ENCODE results near the gene SVEP1.
"Not testable (repeated sequence)": the region's sequence is repeated elsewhere in the genome, so short reads cannot be mapped to it uniquely, and the experiment has no call there.

Gene SVEP1

GRCh38 chr9:110559869-110560268 is 19.7 kb downstream of the SVEP1 start:
- H3K4me1 ChIP-seq (ENCODE audit: control insufficient read depth, insufficient read depth, low read length, poor library complexity, severe bottlenecking), result no peaks in the 10 kb centered on the region
- no peak overlapping the region for H3K27ac ChIP-seq (ENCODE audit: insufficient read depth, low read length, poor library complexity, severe bottlenecking)
- no peak for DNase-seq
- H3K9me3 ChIP-seq (ENCODE audit: control insufficient read depth, low read length), result no peaks in the 10 kb centered on the region
- H3K36me3 ChIP-seq (ENCODE audit: control insufficient read depth, insufficient read depth, low read length), result no peaks in the 10 kb centered on the region
- no peak overlapping the region for H3K4me3 ChIP-seq (ENCODE audit: insufficient read depth, low read depth, low read length, poor library complexity, severe bottlenecking)
- H3K27me3 ChIP-seq (replicated peaks; ENCODE audit: control insufficient read depth, insufficient read depth, low read length, poor library complexity, severe bottlenecking), result no peaks in the 10 kb centered on the region

- Histone ChIP-seq H3K4me1 (ENCODE audit: control insufficient read depth, insufficient read depth, low read length, poor library complexity, severe bottlenecking) (no peaks in the 10 kb centered on the region), H3K36me3 (ENCODE audit: control insufficient read depth, insufficient read depth, low read length) (no peaks in the 10 kb centered on the region), H3K9me3 (ENCODE audit: control insufficient read depth, low read length) (no peaks in the 10 kb centered on the region), H3K4me3 (ENCODE audit: insufficient read depth, low read depth, low read length, poor library complexity, severe bottlenecking) (no peak overlapping the region), H3K27me3 (replicated peaks; ENCODE audit: control insufficient read depth, insufficient read depth, low read length, poor library complexity, severe bottlenecking) (no peaks in the 10 kb centered on the region), H3K27ac (ENCODE audit: insufficient read depth, low read length, poor library complexity, severe bottlenecking) (no peak overlapping the region)
- DNase-seq, result no peak
Observed at GRCh38 chr9:110555551-110556331, 23.8 kb downstream of the SVEP1 start.

GRCh38 chr9:110546411-110546871 is 33.1 kb downstream of the SVEP1 start:
- DNase-seq, result no peak
- Histone ChIP-seq H3K27ac (ENCODE audit: insufficient read depth, low read length, poor library complexity, severe bottlenecking) (no peak overlapping the region), H3K27me3 (replicated peaks; ENCODE audit: control insufficient read depth, insufficient read depth, low read length, poor library complexity, severe bottlenecking) (no peaks in the 10 kb centered on the region)

GRCh38 chr9:110545705-110546104 is 33.8 kb downstream of the SVEP1 start:
- H3K36me3 ChIP-seq (ENCODE audit: control insufficient read depth, insufficient read depth, low read length), result no peaks in the 10 kb centered on the region
- no peak overlapping the region for H3K27ac ChIP-seq (ENCODE audit: insufficient read depth, low read length, poor library complexity, severe bottlenecking)
- H3K4me3 ChIP-seq (ENCODE audit: insufficient read depth, low read depth, low read length, poor library complexity, severe bottlenecking), result no peak overlapping the region
- no peaks in the 10 kb centered on the region for H3K27me3 ChIP-seq (replicated peaks; ENCODE audit: control insufficient read depth, insufficient read depth, low read length, poor library complexity, severe bottlenecking)
- no peaks in the 10 kb centered on the region for H3K4me1 ChIP-seq (ENCODE audit: control insufficient read depth, insufficient read depth, low read length, poor library complexity, severe bottlenecking)
- DNase-seq, result no peak
- no peaks in the 10 kb centered on the region for H3K9me3 ChIP-seq (ENCODE audit: control insufficient read depth, low read length)

More at GRCh38 chr9:110546411-110546871, 33.1 kb downstream of the SVEP1 start:
- H3K4me1 ChIP-seq (ENCODE audit: control insufficient read depth, insufficient read depth, low read length, poor library complexity, severe bottlenecking), result no peaks in the 10 kb centered on the region
- no peaks in the 10 kb centered on the region for H3K9me3 ChIP-seq (ENCODE audit: control insufficient read depth, low read length)
- H3K4me3 ChIP-seq (ENCODE audit: insufficient read depth, low read depth, low read length, poor library complexity, severe bottlenecking), result no peak overlapping the region
- no peaks in the 10 kb centered on the region for H3K36me3 ChIP-seq (ENCODE audit: control insufficient read depth, insufficient read depth, low read length)

GRCh38 chr9:110543631-110544051 is 35.9 kb downstream of the SVEP1 start:
- H3K4me1 ChIP-seq (ENCODE audit: control insufficient read depth, insufficient read depth, low read length, poor library complexity, severe bottlenecking), result no peaks in the 10 kb centered on the region
- H3K4me3 ChIP-seq (ENCODE audit: insufficient read depth, low read depth, low read length, poor library complexity, severe bottlenecking), result no peak overlapping the region
- H3K9me3 ChIP-seq (ENCODE audit: control insufficient read depth, low read length), result no peaks in the 10 kb centered on the region
- DNase-seq, result no peak
- H3K27me3 ChIP-seq (replicated peaks; ENCODE audit: control insufficient read depth, insufficient read depth, low read length, poor library complexity, severe bottlenecking), result no peaks in the 10 kb centered on the region
- H3K27ac ChIP-seq (ENCODE audit: insufficient read depth, low read length, poor library complexity, severe bottlenecking), result no peak overlapping the region
- H3K36me3 ChIP-seq (ENCODE audit: control insufficient read depth, insufficient read depth, low read length), result no peaks in the 10 kb centered on the region

- DNase-seq, result no peak
- Histone ChIP-seq H3K4me3 (ENCODE audit: insufficient read depth, low read depth, low read length, poor library complexity, severe bottlenecking) (no peak overlapping the region), H3K36me3 (ENCODE audit: control insufficient read depth, insufficient read depth, low read length) (no peaks in the 10 kb centered on the region), H3K9me3 (ENCODE audit: control insufficient read depth, low read length) (no peaks in the 10 kb centered on the region), H3K27me3 (replicated peaks; ENCODE audit: control insufficient read depth, insufficient read depth, low read length, poor library complexity, severe bottlenecking) (no peaks in the 10 kb centered on the region), H3K4me1 (ENCODE audit: control insufficient read depth, insufficient read depth, low read length, poor library complexity, severe bottlenecking) (no peaks in the 10 kb centered on the region), H3K27ac (ENCODE audit: insufficient read depth, low read length, poor library complexity, severe bottlenecking) (no peak overlapping the region)
Observed at GRCh38 chr9:110541950-110542349, 37.6 kb downstream of the SVEP1 start.

GRCh38 chr9:110538647-110539041 is 40.9 kb downstream of the SVEP1 start:
- Histone ChIP-seq H3K36me3 (ENCODE audit: control insufficient read depth, insufficient read depth, low read length) (no peaks in the 10 kb centered on the region), H3K4me1 (ENCODE audit: control insufficient read depth, insufficient read depth, low read length, poor library complexity, severe bottlenecking) (no peaks in the 10 kb centered on the region), H3K4me3 (ENCODE audit: insufficient read depth, low read depth, low read length, poor library complexity, severe bottlenecking) (no peak overlapping the region), H3K27ac (ENCODE audit: insufficient read depth, low read length, poor library complexity, severe bottlenecking) (no peak overlapping the region), H3K9me3 (ENCODE audit: control insufficient read depth, low read length) (no peaks in the 10 kb centered on the region), H3K27me3 (replicated peaks; ENCODE audit: control insufficient read depth, insufficient read depth, low read length, poor library complexity, severe bottlenecking) (no peaks in the 10 kb centered on the region)
- no peak for DNase-seq

- Histone ChIP-seq H3K36me3 (ENCODE audit: control insufficient read depth, insufficient read depth, low read length) (no peaks in the 10 kb centered on the region), H3K27me3 (replicated peaks; ENCODE audit: control insufficient read depth, insufficient read depth, low read length, poor library complexity, severe bottlenecking) (no peaks in the 10 kb centered on the region), H3K4me1 (ENCODE audit: control insufficient read depth, insufficient read depth, low read length, poor library complexity, severe bottlenecking) (no peaks in the 10 kb centered on the region), H3K27ac (ENCODE audit: insufficient read depth, low read length, poor library complexity, severe bottlenecking) (no peak overlapping the region), H3K4me3 (ENCODE audit: insufficient read depth, low read depth, low read length, poor library complexity, severe bottlenecking) (no peak overlapping the region), H3K9me3 (ENCODE audit: control insufficient read depth, low read length) (no peaks in the 10 kb centered on the region)
- DNase-seq, result no peak
Observed at GRCh38 chr9:110537841-110538646, 41.5 kb downstream of the SVEP1 start.

- Histone ChIP-seq H3K27me3 (replicated peaks; ENCODE audit: control insufficient read depth, insufficient read depth, low read length, poor library complexity, severe bottlenecking) (no peaks in the 10 kb centered on the region), H3K36me3 (ENCODE audit: control insufficient read depth, insufficient read depth, low read length) (no peaks in the 10 kb centered on the region), H3K4me3 (ENCODE audit: insufficient read depth, low read depth, low read length, poor library complexity, severe bottlenecking) (no peak overlapping the region), H3K9me3 (ENCODE audit: control insufficient read depth, low read length) (no peaks in the 10 kb centered on the region), H3K4me1 (ENCODE audit: control insufficient read depth, insufficient read depth, low read length, poor library complexity, severe bottlenecking) (no peaks in the 10 kb centered on the region), H3K27ac (ENCODE audit: insufficient read depth, low read length, poor library complexity, severe bottlenecking) (no peak overlapping the region)
- DNase-seq, result no peak
Observed at GRCh38 chr9:110536822-110537221, 42.7 kb downstream of the SVEP1 start.

GRCh38 chr9:110534162-110534561 is 45.4 kb downstream of the SVEP1 start:
- not testable (repeated sequence) for H3K27me3 ChIP-seq (replicated peaks; ENCODE audit: control insufficient read depth, insufficient read depth, low read length, poor library complexity, severe bottlenecking)

More at GRCh38 chr9:110534162-110534561, 45.4 kb downstream of the SVEP1 start:
- not testable (repeated sequence) for H3K4me1 ChIP-seq (ENCODE audit: control insufficient read depth, insufficient read depth, low read length, poor library complexity, severe bottlenecking); H3K9me3 ChIP-seq (ENCODE audit: control insufficient read depth, low read length); H3K27ac ChIP-seq (ENCODE audit: insufficient read depth, low read length, poor library complexity, severe bottlenecking); H3K4me3 ChIP-seq (ENCODE audit: insufficient read depth, low read depth, low read length, poor library complexity, severe bottlenecking); DNase-seq; H3K36me3 ChIP-seq (ENCODE audit: control insufficient read depth, insufficient read depth, low read length)

All from effector memory CD4-positive, alpha-beta T cell (primary cell).